Calu3 (cell line): ENCODE results near the gene EYS. TPM values are rescaled to one million over a fixed set of nuclear protein-coding genes. Genes with fewer than 3 reads are reported as not detected.

ENCODE experiments used
- BruUV-seq: library from RNA; stranded (reverse); fragments of 400-500 nt; replicated peaks from 2 replicates; lab custom pipeline; 2021; lab: Mats Ljungman, UMichigan
- CTCF ChIA-PET: fragments of 300-600 bp; sonication (Branson Sonifier 250); formaldehyde crosslinking; loops from one replicate; lab custom pipeline; 2022; ENCODE audit warnings: antibody characterized with exemption; lab: Charles Lee
- DNase-seq: peaks from one replicate; pipeline ENCODE4 v3.0.0; 2022
- H3K27ac Mint-ChIP-seq: one replicate; pipeline ENCODE4 v1.8.0; 2022; ENCODE audit warnings: mixed read lengths; ENCODE audit not compliant: unreplicated experiment
- H3K27me3 Mint-ChIP-seq: one replicate; pipeline ENCODE4 v1.8.0; 2022; ENCODE audit warnings: mixed read lengths; ENCODE audit not compliant: unreplicated experiment
- H3K36me3 Mint-ChIP-seq: one replicate; pipeline ENCODE4 v1.8.0; 2022; ENCODE audit warnings: mild to moderate bottlenecking, moderate library complexity, mixed read lengths; ENCODE audit not compliant: insufficient read depth, unreplicated experiment
- H3K4me1 Mint-ChIP-seq: one replicate; pipeline ENCODE4 v1.8.0; 2022; ENCODE audit warnings: mild to moderate bottlenecking, low read depth, mixed read lengths; ENCODE audit not compliant: unreplicated experiment
- H3K4me3 Mint-ChIP-seq: one replicate; pipeline ENCODE4 v1.8.0; 2022; ENCODE audit warnings: mild to moderate bottlenecking, low read depth, moderate library complexity, mixed read lengths; ENCODE audit not compliant: unreplicated experiment
- H3K9me3 Mint-ChIP-seq: one replicate; pipeline ENCODE4 v1.8.0; 2022; ENCODE audit warnings: low read depth, mixed read lengths; ENCODE audit not compliant: unreplicated experiment
- CTCF ChIP-seq: fragments of 200-600 bp; IDR thresholded peaks from one replicate; pipeline ENCODE4 v1.8.0; 2022; ENCODE audit warnings: antibody characterized with exemption; ENCODE audit not compliant: unreplicated experiment
- intact Hi-C: fragments of 100-400 bp; cut with micrococcal nuclease; formaldehyde crosslinking; loops from one replicate; pipeline ENCODE4 v1.10.0; 2022; ENCODE audit not compliant: unreplicated experiment
- total RNA-seq: library from RNA; stranded (reverse); gene quantifications from 2 replicates; pipeline ENCODE4 v1.2.3, GENCODE V29; 2022

The EYS gene
- total RNA-seq, 1 experiment from 2014 or later: not detected

GRCh38 chr6:64326939-64327338, 1380.1 kb downstream of the EYS start:
- H3K27me3 Mint-ChIP-seq: no peaks in the 10 kb centered on the region

DNA sequence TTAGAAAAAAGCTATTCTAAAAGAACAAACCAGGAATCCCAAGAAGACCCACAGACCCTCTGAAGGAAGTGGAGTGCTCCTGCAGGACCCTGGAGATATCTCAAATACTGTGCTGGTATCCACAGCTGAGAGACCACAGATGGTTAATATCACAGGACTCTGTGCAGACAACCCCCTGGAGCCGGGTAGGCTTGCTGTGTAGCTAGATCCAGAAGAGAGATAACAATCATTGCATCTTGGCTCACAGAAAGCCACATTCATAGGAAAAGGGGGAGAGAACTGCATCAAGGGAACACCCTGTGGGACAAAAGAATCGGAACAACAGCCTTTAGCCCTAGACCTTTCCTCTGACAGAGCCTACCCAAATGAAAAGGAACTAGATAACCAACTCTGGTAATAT, 1381.9 kb downstream of the EYS start:
- Mint-ChIP-seq H3K27ac (no peak overlapping the region), H3K27me3 (no peaks in the 10 kb centered on the region), H3K36me3 (no peaks in the 10 kb centered on the region), H3K4me1 (no peaks in the 10 kb centered on the region), H3K9me3 (no peaks in the 10 kb centered on the region), H3K4me3 (no peak overlapping the region)
- CTCF ChIA-PET: no interaction called here
- intact Hi-C loops: no loop called here
- no TSS peak for BruUV-seq
- DNase-seq: no peak
- TF ChIP-seq CTCF: no peak

More at GRCh38 chr6:64326939-64327338, 1380.1 kb downstream of the EYS start:
- Mint-ChIP-seq H3K27ac (no peak overlapping the region), H3K9me3 (no peaks in the 10 kb centered on the region), H3K4me3 (no peak overlapping the region), H3K4me1 (no peaks in the 10 kb centered on the region), H3K36me3 (no peaks in the 10 kb centered on the region)
- intact Hi-C loops: no loop called here
- TF ChIP-seq CTCF: no peak
- BruUV-seq: no TSS peak
- CTCF ChIA-PET: no interaction called here
- no peak for DNase-seq

DNA sequence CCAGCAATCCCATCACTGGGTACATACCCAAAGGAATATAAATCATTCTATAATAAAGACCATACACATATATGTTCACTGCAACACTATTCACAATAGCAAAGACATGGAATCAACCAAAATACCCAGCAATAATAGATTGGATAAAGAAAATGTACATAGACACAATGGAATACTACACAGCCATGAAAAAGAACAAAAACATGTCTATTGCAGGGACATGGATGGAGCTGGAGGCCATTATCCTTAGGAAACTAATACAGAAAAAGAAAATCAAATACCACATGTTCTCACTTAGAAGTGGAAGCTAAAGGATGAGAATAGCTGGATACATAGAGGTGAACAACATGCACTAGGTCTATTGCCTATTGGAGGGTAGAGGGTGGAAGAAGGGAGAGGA, 1396.8 kb downstream of the EYS start:
- Mint-ChIP-seq H3K27me3 (peaks cover 11% of the 10 kb centered on the region), H3K4me3 (no peak overlapping the region), H3K9me3 (peaks cover 7% of the 10 kb centered on the region), H3K36me3 (no peaks in the 10 kb centered on the region), H3K27ac (no peak overlapping the region), H3K4me1 (no peaks in the 10 kb centered on the region)
- intact Hi-C loops: no loop called here
- no peak for DNase-seq
- TF ChIP-seq CTCF: no peak
- no TSS peak for BruUV-seq
- CTCF ChIA-PET: no interaction called here

DNA sequence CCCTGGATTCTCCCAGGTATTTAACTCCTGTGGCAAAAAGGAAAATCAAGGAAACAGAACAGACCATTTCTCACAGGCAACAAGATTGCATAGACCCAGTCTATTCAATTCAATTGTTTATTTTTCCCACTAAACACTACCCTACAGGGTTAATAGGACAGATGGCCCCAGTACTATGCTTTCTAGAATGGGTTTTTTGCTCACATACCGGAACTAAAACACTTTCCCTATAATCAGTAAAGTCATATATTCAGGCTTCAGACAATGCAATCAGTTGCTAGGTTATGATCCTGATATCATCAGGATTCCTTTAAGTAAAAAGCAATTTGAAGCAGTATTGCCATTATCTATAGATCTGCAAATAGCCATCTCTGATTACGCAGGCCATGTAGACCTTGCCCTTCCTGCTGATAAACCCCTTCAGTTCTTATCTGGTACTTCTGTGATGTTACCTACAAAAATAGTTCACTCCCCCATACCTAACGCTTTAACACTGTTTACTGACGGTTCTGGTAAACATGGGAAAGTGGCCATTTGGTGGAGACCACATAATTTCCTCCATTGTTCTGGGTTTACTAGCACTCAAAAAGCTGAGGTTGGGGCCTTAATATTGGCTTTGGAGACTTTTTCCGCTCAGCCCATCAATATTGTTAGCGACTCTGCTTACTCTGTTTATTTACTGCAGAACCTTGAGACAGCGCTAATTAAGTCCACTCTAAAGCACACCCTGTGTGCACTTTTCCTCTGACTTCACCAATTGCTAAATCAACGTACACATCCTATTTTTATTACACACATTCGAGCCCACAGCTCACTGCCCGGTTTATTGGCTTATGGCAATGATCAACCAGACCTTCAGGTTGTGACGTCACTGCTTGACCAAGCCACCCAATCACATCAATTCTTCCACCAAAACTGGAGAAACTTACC, 1405.5 kb downstream of the EYS start:
- Mint-ChIP-seq H3K27me3 (no peaks in the 10 kb centered on the region), H3K4me3 (no peak overlapping the region), H3K36me3 (no peaks in the 10 kb centered on the region), H3K9me3 (peaks cover 4% of the 10 kb centered on the region), H3K27ac (no peak overlapping the region), H3K4me1 (no peaks in the 10 kb centered on the region)
- BruUV-seq: no TSS peak
- no peak for TF ChIP-seq CTCF
- CTCF ChIA-PET: no interaction called here
- no peak for DNase-seq
- intact Hi-C loops: no loop called here
